GM19239 (cell line): Measurements from ENCODE around the gene FBLN2.

Source experiments
- DNase-seq: peaks from one replicate; pipeline ENCODE4 v3.0.0; 2011; ENCODE audit warnings: low spot score; ENCODE audit not compliant: insufficient read length
- FAIRE-seq: peaks from 2 replicates; lab custom pipeline; 2011; peaks lifted over from hg19 to GRCh38; lab: Jason Lieb, UNC

The FBLN2 gene

DNA sequence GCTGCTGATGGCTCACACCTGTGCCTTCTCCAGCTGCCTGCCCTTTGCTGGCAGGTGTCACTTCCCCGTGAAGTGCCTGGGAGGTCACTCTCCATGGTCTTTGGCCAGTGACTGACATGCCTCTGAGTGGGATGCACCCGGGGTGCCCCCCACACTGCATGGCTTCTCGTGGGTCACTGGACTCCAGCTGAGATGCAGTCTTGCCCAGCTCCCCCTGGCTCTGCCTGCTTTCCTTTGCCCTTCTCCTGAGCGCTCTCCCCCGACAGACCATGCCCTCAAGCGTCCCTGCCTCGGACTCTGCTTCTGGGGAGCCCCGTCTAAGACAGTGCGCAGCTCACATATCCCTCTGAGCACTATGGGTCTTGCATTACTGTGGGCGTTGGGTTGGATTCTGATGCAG is 14.4 kb downstream of the FBLN2 start:
- no peak for DNase-seq
- FAIRE-seq: no peak

DNA sequence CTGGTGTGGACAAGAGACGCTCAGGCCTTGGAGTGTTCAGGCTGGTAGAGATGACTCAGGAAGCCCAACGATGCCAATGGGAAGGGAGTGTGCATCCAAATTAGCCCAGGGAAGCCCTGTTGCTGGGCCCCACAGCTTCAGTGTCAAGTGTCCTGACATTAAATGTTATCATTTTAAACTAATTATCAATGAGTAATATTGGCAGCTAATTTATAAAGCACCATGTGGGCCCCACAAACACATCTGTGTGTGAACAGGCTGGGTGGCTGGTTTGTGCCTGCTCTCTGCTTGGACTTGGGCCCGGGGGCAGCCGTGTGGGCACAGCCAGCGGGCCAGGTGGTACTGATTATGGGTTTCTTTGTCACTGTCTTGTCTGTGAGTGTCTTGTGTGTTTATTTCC is 15.0 kb downstream of the FBLN2 start:
- DNase-seq (no peak), FAIRE-seq (no peak)

DNA sequence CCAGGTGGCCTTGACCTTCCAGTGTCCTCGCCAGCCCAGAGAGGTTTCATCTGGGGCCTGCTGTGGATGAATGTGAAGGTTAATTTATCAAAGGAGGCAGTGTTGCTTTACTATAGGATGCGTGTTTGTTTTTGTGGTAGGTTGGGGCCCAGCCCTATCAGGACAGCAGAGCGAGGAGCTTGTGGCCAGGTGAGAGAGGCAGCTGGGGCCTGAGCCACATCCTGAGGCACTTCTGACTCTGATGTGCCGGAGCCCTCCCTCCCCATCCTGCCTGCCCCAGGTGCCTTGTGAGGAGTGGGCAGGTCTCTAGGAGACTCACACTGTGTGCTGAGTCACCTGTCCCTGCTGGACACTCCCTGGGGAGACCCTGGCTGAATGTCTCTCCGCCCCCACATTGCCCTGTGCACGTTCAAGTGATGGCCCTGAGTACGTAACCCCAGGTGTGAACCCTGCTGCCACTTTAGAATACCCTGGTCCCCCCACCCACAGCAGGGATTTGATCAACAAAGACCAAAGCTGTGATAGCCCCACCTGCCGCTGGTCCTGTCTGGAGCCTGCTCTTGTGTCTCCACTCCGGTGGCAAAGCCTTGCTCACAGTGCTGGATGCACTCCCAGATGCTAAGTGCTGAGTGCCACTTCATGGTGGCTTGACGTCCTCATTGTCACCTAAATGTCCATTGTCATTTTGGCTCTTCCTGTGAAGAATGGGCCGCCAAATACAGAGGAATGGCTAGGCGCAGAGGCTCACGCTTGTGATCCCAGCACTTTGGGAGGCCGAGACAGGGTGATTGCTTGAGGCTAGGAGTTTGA is 16.0 kb downstream of the FBLN2 start:
- DNase-seq (no peak), FAIRE-seq (no peak)

DNA sequence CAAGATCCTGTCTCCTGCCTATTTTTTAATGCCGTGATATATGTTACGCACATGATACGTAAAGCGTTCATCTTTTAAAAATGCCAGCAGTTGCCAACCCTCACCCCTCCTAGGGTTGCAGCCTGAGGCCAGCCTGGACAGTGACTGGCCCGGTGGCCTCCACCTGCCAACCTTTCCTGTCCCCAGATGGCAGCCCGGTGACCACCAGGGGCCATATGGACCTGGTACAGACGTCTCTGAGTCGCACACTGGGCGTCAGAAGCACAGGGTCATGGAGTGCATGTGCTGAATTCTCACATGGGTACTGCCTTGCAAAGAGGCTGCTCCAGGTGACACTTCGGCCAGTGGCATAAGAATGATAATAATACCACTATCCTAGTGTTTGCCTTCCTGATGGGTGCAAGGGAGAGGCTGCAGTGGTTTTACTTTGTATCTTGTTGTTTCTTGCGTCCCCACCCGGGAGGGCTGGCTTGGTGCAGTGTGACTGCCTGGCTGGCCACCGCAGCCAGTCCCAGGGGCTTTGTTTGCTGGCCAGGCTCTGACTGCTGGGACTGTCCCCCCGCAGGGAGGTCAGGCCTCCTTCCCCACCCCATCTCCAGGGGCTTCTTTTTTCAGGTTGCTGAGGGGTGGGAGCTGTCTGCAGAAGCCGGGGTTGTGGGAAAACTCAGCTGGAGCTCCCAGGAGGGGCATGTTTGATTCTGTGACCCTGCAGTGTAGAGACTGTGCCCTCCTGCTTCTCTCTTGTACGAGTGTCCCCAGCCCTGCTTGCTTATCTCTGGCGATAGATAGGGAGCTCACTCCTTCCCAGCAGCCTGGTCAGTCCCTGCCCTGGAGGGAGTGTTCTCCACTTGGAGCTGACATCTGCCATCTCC is 16.9 kb downstream of the FBLN2 start:
- DNase-seq (no peak), FAIRE-seq (no peak)

DNA sequence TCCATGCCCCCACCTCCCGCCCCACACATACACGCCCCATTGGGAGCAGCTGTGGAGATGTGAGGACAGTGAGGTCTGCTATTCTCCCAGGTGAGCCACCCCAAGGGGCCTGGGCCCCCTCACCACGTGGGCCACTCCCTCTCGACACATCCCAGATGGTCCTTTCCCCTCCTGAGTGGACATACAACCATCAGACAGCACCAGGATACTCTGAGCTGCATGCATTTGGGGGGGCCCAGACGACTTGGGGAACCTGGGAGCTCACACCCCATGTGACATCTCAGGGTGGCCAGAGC is 17.5 kb downstream of the FBLN2 start:
- DNase-seq: no peak
- FAIRE-seq: no peak

DNA sequence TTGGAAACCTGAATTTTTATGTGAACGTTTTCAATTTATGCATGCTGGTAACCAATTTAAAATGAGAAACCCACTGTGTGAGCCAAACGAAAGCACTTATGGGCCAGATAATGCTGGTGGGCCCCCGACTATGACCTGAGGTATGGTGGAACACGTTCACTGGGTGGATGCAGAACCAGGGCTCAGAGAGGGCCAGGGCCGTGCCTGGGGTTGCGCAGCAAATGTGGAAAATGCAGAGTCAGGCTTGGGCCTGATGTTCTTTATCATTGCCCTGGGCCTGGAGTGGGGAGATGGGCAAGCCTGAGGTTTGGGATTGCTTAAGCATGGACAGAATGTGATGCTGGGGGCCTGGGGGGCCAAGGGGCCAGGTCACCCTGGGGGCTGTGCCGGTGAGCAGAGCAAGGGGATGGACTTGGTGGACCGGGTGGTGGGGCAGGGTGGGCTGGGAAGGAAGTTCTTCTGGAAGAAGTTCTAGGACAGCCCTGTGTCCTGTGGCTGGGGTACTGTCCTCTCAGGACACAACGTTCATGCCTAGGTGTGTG is 17.9 kb downstream of the FBLN2 start:
- no peak for FAIRE-seq
- no peak for DNase-seq

DNA sequence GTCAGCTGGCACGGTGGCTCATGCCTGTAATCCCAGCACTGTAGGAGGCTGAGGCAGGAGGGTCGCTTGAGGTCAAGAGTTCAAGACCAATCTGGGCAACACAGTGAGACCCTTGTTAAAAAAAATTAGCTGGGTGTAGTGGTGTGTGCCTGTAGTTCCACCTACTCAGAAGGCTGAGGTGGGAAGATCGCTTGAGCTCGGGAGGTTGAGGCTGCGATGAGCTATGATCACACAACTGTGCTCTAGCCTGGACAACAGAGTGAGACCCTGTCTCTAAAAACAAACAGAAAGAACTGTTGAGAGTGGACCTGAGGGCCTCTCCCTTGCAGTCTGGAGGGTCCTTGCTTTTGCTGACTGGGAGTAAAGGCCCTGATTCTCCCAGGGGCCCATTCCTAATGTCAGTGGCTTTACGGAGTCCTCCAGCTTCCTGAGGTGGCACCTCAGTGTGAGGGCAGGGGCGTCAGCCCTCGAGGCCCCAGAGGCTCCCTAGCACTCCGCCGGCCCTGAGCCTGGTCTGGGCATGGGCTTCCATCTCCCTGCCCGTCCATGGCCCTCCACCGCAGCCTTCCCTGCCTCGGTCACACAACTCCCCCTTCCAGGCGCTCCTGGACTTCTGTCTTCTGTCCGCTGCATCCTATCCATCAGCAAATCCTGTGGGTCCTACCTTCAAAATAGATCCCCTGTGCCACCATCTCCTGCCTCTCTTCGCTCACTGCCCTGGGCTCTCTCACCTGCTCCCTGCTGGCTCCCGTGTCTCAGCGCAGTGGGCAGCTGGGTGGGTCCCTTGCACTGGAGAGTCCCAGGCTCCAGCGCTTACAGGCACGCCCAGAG is 19.0 kb downstream of the FBLN2 start:
- FAIRE-seq: no peak
- no peak for DNase-seq

DNA sequence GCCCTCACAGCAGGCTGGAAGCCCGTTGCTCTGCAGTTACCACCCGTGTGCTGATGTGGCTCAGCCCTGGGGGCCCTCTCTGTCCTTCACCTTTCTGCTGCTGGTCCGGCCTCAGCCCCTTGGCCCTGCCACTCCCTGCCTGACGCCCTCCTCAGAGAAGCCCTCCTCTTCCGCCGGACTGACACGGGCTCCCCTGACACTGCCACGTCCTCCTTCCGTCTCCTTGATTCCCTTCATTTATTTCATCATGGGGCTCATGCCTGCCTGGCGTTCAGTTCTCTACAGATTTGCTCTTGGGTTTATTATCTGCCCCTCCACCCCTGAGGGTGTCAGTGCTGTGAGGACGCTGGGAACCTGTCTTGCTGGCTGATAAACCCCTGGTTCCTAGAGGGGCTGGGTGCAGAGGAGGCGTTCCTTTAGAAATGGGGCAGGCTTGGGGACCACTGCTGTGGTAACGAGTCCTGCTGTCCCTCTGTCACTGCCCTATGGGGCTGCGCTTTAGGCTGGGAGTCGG is 19.6 kb downstream of the FBLN2 start:
- FAIRE-seq: no peak
- DNase-seq: no peak

DNA sequence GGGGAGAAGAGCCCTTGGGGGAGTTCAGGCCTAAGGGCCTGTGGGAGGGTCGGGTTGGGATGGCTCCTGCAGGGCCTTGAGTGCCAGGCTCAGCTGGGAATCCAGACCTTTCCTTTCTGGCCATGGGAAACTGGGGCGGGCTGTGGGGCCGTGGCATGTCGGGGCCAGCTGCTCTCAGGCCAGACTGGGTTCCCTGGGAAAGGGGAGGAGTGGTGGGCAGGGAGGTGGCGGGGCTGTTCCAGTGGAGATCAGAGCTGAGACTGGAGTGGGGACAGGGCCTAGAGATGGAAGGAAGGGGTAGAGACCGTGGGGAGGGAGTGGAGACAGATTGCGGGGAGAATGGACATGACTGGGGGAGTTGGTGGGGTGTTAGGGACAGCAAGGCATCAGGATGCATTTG is 20.3 kb downstream of the FBLN2 start:
- no peak for FAIRE-seq
- DNase-seq: no peak

DNA sequence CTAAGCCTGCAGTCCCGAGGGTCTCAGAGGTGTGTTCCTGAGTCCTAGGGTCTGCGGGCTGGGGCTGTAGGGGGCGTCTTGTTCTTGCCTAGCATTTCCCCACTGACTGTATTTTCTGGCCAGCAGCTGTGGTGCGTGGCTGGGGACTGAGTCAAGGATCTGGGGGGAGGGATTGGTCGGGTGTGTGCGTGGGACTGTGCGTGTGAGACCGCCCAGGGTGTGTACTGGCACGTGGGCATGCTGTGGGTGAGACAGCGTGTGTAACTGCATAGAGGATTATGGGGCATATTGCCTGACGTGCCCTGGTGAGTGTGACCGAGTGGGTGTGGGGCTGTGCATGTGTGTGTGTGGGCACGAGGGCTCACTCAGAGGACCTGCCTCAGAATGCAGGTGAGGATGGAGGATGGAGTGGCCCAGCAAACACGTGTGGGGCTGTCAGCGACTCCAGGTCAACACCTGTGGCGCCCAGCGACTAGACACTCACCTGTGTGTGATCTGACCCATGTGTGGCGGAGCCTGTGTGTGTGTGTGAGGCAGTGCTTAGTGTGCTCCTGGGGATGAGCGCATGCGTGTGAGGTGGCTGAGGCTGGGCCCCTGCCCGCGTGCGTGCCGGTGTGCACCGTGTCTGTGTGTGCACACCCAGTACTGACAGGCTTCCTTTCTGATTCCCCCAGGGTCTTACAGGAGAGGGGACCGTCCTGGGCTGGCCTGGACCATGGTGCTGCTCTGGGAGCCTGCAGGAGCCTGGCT is 20.9 kb downstream of the FBLN2 start:
- FAIRE-seq: no peak
- DNase-seq: no peak

DNA sequence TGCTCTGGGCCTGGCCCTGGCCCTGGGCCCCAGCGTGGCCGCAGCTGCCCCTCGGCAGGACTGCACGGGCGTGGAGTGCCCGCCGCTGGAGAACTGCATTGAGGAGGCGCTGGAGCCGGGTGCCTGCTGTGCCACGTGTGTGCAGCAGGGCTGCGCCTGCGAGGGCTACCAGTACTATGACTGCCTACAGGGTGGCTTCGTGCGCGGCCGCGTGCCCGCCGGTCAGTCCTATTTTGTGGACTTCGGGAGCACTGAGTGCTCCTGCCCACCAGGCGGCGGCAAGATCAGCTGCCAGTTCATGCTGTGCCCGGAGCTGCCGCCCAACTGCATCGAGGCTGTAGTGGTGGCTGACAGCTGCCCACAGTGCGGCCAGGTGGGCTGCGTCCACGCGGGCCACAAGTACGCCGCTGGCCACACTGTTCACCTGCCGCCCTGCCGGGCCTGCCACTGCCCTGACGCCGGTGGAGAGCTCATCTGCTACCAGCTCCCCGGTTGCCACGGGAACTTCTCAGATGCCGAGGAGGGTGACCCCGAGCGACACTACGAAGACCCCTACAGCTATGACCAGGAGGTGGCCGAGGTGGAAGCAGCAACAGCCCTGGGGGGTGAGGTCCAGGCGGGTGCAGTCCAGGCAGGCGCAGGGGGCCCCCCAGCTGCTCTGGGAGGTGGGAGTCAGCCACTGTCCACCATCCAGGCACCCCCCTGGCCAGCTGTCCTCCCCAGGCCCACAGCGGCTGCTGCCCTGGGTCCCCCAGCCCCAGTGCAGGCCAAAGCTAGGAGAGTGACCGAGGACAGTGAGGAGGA is 21.7 kb downstream of the FBLN2 start:
- FAIRE-seq (no peak), DNase-seq (no peak)

DNA sequence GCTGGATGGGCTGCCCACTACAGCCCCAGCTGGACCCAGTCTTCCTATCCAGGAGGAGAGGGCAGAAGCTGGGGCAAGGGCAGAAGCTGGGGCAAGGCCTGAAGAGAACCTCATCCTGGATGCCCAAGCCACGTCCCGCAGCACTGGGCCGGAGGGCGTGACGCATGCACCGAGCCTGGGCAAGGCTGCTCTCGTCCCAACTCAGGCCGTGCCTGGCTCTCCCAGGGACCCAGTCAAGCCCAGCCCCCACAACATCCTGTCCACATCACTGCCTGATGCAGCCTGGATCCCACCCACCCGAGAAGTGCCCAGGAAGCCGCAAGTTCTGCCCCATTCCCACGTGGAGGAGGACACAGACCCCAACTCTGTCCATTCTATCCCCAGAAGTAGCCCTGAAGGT is 22.3 kb downstream of the FBLN2 start:
- FAIRE-seq: no peak
- DNase-seq: no peak

DNA sequence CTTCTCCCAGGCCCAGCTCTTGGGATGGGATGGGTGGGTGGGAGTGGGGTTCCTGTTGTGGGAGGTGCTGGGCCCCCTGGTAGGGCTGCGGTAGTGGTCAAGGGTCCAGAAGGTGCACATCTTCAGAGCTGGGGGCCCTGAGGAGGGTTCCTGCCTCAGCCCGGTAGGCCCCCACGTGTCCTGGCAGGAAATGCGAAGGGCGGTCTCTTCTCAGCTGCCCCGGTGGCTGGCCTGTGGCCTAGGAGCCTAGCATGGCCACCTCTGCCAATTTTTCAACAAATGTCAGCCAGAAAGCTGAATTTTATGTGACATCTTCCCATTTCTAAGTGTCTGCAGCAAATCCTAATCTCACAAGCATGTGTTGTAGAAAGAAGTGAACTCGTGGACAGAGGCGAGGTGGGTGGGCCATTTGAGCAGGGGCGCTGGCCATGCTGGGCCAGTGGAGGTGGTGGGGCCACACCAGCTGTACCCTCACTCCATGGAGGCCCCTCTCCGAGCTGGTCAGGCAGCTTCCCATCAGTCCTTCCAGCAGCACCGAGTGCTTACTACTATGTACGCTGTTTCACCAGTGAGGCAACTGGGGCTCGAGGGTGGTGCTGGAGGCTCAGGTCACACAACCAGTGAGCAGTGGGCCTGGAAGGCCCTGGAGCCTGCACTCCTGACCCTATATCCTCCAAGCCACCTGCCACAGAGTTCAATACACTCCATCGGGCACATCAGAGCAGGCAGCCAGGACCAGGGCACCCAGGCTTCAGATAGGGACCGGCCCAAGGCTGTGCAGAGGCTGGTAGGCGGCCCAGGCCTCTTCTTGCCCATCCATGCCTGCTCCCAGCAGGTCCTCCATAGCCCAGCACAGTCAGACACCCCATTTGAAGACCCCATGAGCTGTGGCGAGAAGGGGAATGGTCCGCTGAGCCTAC is 23.2 kb downstream of the FBLN2 start:
- FAIRE-seq: no peak
- no peak for DNase-seq

DNA sequence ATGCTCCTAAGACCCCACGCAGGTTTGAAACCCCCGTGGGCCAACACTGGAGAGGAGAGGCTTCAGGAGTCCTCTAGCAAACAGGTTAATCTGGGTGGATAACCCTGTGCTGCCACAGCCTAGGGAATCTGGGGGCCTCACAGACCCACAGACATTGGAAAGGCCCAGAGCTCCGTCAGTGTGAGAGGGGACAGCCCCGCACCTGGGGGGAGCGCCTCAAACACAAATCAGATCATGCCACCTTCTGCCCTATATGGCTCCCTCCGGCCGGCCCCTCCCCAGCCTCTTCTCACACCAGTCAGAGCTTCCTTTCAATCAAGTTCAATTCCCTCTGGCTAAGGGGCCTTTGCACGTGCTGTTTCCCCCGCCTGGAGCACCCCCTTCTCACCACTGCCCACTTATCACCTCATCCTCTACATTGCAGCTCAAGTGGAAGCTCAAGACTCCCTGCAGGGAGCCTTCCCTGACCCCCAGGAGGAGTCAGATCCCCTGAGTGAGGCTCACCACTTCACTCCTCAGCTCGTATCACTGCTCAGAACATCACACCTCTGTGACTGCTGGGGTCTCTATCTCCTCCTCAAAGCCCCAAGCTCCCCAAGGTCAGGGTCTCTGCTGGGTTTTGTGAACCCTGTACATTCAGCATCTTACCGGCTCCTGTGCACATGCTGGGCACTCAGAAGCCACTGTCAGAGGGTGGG is 24.1 kb downstream of the FBLN2 start:
- DNase-seq: no peak

DNA sequence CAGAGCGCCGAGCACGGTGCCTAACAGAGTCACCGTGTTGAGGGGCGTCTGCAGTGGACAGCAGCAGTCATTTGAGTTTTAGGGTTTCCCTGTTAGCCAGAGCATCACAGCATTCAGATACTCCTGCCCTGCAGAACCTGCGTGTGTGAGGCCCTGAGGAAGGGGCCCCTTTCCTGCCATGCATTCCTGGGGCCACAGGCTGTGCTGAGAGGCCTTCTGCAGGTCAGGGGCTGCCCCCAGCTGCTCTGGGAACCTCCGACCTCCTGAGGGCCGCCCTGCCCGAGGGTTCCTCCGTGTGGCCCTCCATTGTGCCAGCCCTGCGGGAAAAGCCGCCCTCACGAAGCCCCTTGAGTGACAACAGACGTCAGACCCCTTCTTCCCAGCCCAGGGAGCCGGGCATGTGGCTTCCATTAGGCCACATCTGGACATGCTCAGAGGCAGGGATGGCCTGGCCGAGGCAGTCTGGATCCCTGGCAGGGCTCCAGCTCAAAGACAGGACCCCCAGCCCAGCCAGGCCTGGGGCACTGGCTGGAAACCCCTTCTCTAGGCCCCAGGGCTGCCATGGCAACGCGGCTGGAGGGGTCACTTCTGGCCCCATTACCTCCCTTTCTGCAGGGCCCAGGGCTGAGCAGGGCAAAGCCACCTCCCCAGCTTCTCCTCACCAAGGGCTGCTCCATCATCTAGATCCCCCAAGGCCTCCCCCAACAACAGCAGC is 25.3 kb downstream of the FBLN2 start:
- no peak for FAIRE-seq
- no peak for DNase-seq

More for the DNA sequence above, 24.1 kb downstream of the FBLN2 start:
- no peak for FAIRE-seq

DNA sequence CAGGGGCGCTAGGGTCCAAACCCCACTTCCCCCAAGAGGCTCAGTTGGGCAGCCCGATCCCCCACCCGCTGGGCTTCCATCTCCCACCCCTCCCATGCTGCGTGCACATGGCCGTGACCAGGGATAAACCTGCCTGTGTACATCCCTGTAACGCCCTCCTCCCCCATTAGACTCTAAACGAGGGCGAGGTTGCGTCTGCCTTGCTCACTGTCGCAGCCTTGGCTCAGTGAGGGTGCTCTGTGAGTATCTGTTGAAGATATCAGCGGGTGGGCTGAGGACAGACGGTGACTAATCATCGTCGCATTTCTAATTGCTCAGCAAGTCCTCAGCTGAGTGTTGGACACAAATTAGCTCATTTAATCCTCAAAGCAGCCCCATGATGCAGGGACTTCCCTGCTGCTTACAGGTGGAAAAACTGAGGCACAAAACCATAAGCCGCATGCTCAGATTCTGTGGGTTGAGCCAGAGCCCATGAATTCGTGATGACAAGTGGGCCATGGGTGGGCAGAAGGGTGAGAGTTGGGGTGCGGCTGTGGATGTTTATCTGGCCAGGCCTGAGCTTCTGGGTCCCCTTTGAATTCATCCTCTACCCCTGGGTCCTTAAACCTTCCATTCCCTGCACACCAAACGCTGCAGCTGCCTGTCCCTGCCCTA is 26.0 kb downstream of the FBLN2 start:
- DNase-seq (no peak), FAIRE-seq (no peak)
